Measurements from ENCODE around the gene RUNX2. TPM values are rescaled to one million over a fixed set of nuclear protein-coding genes. Genes with fewer than 3 reads are reported as not detected.

Gene RUNX2
- total and polyA plus RNA-seq, 2 of the 8 experiments (the other 6 are each of a cell fraction or from before 2014, with no cell fraction given): 0.26 to 1.2 TPM

DNA sequence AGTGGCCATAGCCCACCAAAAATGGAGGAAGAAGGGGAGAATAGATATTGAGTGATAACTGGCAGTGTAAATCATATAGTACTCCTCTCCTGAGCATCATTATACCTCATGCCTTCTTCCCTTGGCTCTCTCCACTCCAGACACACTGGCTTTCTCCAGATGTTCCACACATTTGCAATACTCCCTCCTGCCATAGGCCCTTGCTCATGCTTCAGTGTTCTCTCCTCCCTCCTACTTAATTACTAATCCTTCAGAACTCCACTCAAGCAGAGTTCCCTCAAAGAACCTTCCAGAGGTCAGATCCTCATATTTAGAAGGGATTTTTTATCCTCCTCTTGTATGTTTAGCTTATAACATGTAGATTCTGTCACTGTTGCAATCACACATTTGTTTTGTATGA is 329.1 kb downstream of the RUNX2 start:
- Histone ChIP-seq H2AK5ac (ENCODE audit: low read depth, low read length) (no peak overlapping the region), H3K4me1 (replicated peaks in 1 of 4; ENCODE audit: control insufficient read depth in 3 of 4, insufficient read depth in 4 of 4, low read length in 3 of 4) (no peaks in the 10 kb centered on the region), H2BK120ac (replicated peaks; ENCODE audit: low read depth, low read length) (no peak overlapping the region), H3K27ac (ENCODE audit: low read depth, low read length) (no peak overlapping the region), H4K5ac (ENCODE audit: insufficient read length, low read depth, low read length) (no peak overlapping the region), H3K23me2 (ENCODE audit: low read depth, low read length) (no peaks in the 10 kb centered on the region), H2BK15ac (ENCODE audit: low read length) (no peak overlapping the region), H4K91ac (replicated peaks; ENCODE audit: insufficient read length, low read length) (no peak overlapping the region), H2BK5ac (ENCODE audit: low read depth, low read length) (no peak overlapping the region), H3K9me3 (ENCODE audit: insufficient read depth in 2 of 2, low read depth in 1 of 2, low read length in 1 of 2) (no peaks in the 10 kb centered on the region), H2BK20ac (ENCODE audit: low read length) (no peak overlapping the region), H2BK12ac (ENCODE audit: low read depth, low read length) (no peak overlapping the region), H4K8ac (ENCODE audit: extremely low read depth, insufficient read depth, low read length) (no peak overlapping the region), H3K4ac (replicated peaks; ENCODE audit: insufficient read length, low read depth, low read length) (no peak overlapping the region), H2AFZ (ENCODE audit: low read length) (no peak overlapping the region), H3K14ac (ENCODE audit: insufficient read length) (no peak overlapping the region), H3K27me3 (replicated peaks in 1 of 4; ENCODE audit: control insufficient read depth in 3 of 4, extremely low read depth in 1 of 4, insufficient read depth in 3 of 4, low read length in 3 of 4) (peaks cover 1 to 7% (median 3%) of the 10 kb centered on the region in 4 experiments), H3K79me1 (ENCODE audit: low read depth, low read length) (no peaks in the 10 kb centered on the region), H3K4me3 (ENCODE audit: extremely low read depth in 1 of 4, insufficient read depth in 2 of 4, low read depth in 3 of 4, low read length in 4 of 4) (no peak overlapping the region), H3K4me2 (ENCODE audit: insufficient read depth in 1 of 2, low read depth in 2 of 2, low read length in 2 of 2) (no peak overlapping the region), H3K56ac (replicated peaks; ENCODE audit: insufficient read length, low read depth, low read length) (no peak overlapping the region), H4K20me1 (replicated peaks in 1 of 2; ENCODE audit: control insufficient read depth in 1 of 2, insufficient read depth in 2 of 2, low read length in 2 of 2) (no peaks in the 10 kb centered on the region), H3K79me2 (ENCODE audit: control insufficient read depth in 1 of 2, insufficient read depth in 2 of 2, low read length in 2 of 2) (no peaks in the 10 kb centered on the region), H3K23ac (ENCODE audit: insufficient read length) (no peak overlapping the region), H3K36me3 (ENCODE audit: control insufficient read depth in 2 of 4, insufficient read depth in 4 of 4, low read length in 3 of 4) (no peaks in the 10 kb centered on the region), H3K9ac (replicated peaks in 1 of 4; ENCODE audit: extremely low read depth in 1 of 4, low read depth in 3 of 4, low read length in 3 of 4) (no peak overlapping the region), H3K18ac (ENCODE audit: extremely low read depth, low read length) (no peak overlapping the region)
- CTCF ChIA-PET (ENCODE audit: partially characterized antibody): no interaction called here
- no peak for FAIRE-seq
- DNase-seq (ENCODE audit: low read depth in 1 of 2, low spot score in 2 of 2): no peak
- no peak for TF ChIP-seq SIRT6 (IDR thresholded peaks at IDR 0.05; ENCODE audit: low read length)
- TF ChIP-seq POLR2A (IDR thresholded peaks at IDR 0.05; ENCODE audit: control extremely low read depth in 1 of 2, low read depth in 2 of 2, low read length in 2 of 2): no peak
- TF ChIP-seq SP2 (IDR thresholded peaks at IDR 0.05; ENCODE audit: low read length): no peak
- TF ChIP-seq, protein P1, sequence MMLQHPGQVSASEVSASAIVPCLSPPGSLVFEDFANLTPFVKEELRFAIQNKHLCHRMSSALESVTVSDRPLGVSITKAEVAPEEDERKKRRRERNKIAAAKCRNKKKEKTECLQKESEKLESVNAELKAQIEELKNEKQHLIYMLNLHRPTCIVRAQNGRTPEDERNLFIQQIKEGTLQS (IDR thresholded peaks at IDR 0.05; ENCODE audit: insufficient read depth, low read depth, low read length): no peak
- POLR2A ChIA-PET (ENCODE audit: partially characterized antibody): no interaction called here

Data from H1 (cell line).